ENCODE results near the gene HOXB4. TPM values are rescaled to one million over a fixed set of nuclear protein-coding genes. Genes with fewer than 3 reads are reported as not detected.

HOXB4 gene
- total RNA-seq, 1 experiment from 2014 or later = not detected

DNA sequence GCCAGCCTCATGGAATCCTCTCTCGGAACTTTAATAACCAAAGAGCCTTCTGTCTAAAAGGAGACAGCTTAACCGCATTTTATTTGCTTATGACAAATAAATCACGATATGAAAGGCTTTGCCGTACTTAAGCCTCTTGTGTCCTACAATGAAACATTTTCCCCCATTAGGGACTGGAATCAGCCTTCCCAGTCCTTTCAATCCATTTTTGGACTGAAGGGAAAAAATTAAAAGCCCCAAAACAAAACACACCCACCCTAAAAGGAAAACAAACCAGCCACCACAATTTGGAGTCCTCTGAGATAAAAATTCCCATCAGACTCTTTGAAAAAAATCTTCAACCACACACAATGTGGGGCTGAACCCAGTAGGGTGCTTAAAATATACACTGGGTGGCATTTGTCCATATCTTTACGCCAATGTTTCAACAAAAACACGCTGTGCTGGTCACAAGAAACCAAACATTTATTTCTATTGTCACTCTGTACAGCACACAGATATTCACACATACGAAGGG, 3.0 kb downstream of the HOXB4 start:
- peaks cover 7 to 13% of the 10 kb centered on the region in 2 experiments; a peak in 4 of 5 replicates for H3K9me3 Mint-ChIP-seq
- H4K8ac ChIP-seq (replicated peaks; ENCODE audit: insufficient read length, low read depth, low read length) = no peak overlapping the region
- no peak overlapping the region for H2BK120ac ChIP-seq (ENCODE audit: low read depth, low read length, poor library complexity, severe bottlenecking)
- WGBS (ENCODE audit: extremely low coverage, insufficient read length, low lambda C conversion rate) = no CpG with 5 or more reads among the region's 7 CpGs
- H3K4me2 ChIP-seq (ENCODE audit: insufficient read depth, insufficient read length, low read length) = no peak overlapping the region
- no peaks in the 10 kb centered on the region for H3K79me1 ChIP-seq (ENCODE audit: insufficient read depth, low read depth, low read length, poor library complexity, severe bottlenecking)
- peaks cover 22% of the 10 kb centered on the region for H3K27me3 Mint-ChIP-seq (ENCODE audit: low read depth)
- no peak overlapping the region for H3K56ac ChIP-seq (ENCODE audit: insufficient read length, low read depth, low read length)
- H3K4ac ChIP-seq (ENCODE audit: low read depth, low read length) = no peak overlapping the region
- TF ChIP-seq, protein P1, sequence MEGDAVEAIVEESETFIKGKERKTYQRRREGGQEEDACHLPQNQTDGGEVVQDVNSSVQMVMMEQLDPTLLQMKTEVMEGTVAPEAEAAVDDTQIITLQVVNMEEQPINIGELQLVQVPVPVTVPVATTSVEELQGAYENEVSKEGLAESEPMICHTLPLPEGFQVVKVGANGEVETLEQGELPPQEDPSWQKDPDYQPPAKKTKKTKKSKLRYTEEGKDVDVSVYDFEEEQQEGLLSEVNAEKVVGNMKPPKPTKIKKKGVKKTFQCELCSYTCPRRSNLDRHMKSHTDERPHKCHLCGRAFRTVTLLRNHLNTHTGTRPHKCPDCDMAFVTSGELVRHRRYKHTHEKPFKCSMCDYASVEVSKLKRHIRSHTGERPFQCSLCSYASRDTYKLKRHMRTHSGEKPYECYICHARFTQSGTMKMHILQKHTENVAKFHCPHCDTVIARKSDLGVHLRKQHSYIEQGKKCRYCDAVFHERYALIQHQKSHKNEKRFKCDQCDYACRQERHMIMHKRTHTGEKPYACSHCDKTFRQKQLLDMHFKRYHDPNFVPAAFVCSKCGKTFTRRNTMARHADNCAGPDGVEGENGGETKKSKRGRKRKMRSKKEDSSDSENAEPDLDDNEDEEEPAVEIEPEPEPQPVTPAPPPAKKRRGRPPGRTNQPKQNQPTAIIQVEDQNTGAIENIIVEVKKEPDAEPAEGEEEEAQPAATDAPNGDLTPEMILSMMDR (conservative IDR thresholded peaks at IDR 0.05) = no peak
- H2BK20ac ChIP-seq (ENCODE audit: low read depth, low read length, poor library complexity, severe bottlenecking) = no peak overlapping the region
- no peak overlapping the region for H3K27ac ChIP-seq (ENCODE audit: insufficient read length, low read depth, low read length)
- H2BK15ac ChIP-seq (ENCODE audit: low read depth, low read length) = no peak overlapping the region
- H4K5ac ChIP-seq (ENCODE audit: insufficient read length, low read depth, low read length) = no peak overlapping the region
- no peak overlapping the region for H3K27ac Mint-ChIP-seq
- H2BK12ac ChIP-seq (ENCODE audit: insufficient read length, low read depth, low read length) = no peak overlapping the region
- peaks cover 96% of the 10 kb centered on the region for H3K27me3 ChIP-seq (ENCODE audit: insufficient read depth, low read length)
- H3T11ph ChIP-seq (ENCODE audit: low read length) = no peak overlapping the region
- DNase-seq = no peak
- H3K79me2 ChIP-seq (ENCODE audit: insufficient read depth, low read length) = no peaks in the 10 kb centered on the region
- no peak overlapping the region for H3K18ac ChIP-seq (ENCODE audit: insufficient read length, low read depth, low read length)
- H3K9me3 ChIP-seq (ENCODE audit: control insufficient read depth, low read depth, low read length) = no peaks in the 10 kb centered on the region
- H4K91ac ChIP-seq (ENCODE audit: insufficient read length, low read depth, low read length) = no peak overlapping the region
- no peak overlapping the region for H3K23ac ChIP-seq (ENCODE audit: insufficient read length, low read depth, low read length)
- H3K9ac ChIP-seq (ENCODE audit: extremely low read depth, insufficient read length, low read length) = no peak overlapping the region
- H3K23me2 ChIP-seq (ENCODE audit: insufficient read length, low read depth, low read length, poor library complexity, severe bottlenecking) = no peaks in the 10 kb centered on the region
- no peak overlapping the region for H3K14ac ChIP-seq (ENCODE audit: insufficient read depth, low read length)
- peaks cover 2% of the 10 kb centered on the region for H4K20me1 ChIP-seq (ENCODE audit: control insufficient read depth, insufficient read depth, insufficient read length)
- H3K4me3 Mint-ChIP-seq = no peak overlapping the region
- no peak overlapping the region for H2AFZ ChIP-seq (ENCODE audit: low read length)
- no peaks in the 10 kb centered on the region; a peak in 2 of 7 replicates for H3K36me3 Mint-ChIP-seq (ENCODE audit: insufficient read depth in 1 of 3, low read depth in 3 of 3)
- no peak overlapping the region for H2AK5ac ChIP-seq (ENCODE audit: insufficient read length, low read length)
- H2BK5ac ChIP-seq (ENCODE audit: insufficient read length, low read length) = no peak overlapping the region
- peaks cover 5 to 34% of the 10 kb centered on the region in 2 experiments for H3K4me1 Mint-ChIP-seq
- no peaks in the 10 kb centered on the region for H3K4me1 ChIP-seq (ENCODE audit: insufficient read depth, low read length)

Data from H9 (cell line).